Omental fat pad (tissue), 4 donors: ENCODE data around the gene MFN2. TPM values are rescaled to one million over a fixed set of nuclear protein-coding genes. Genes with fewer than 3 reads are reported as not detected.

Experiments
- ATAC-seq: fragments of 150-250 bp; one replicate; pipeline ENCODE4 v1.9.1; 2016; ENCODE audit warnings: mild to moderate bottlenecking, moderate library complexity; ENCODE audit not compliant: low FRiP score
- DNase-seq: peaks from one replicate; pipeline ENCODE4 v3.0.0-alpha.2; 2019; ENCODE audit warnings: low spot score
- CTCF ChIP-seq, 3 donors: fragments of 450-650 bp; IDR thresholded peaks; one replicate each; pipeline ENCODE4 v1.5.1; 2016 to 2017; ENCODE audit warnings: antibody characterized with exemption in 3 of 3, mild to moderate bottlenecking in 3 of 3, moderate library complexity in 2 of 3
- total RNA-seq, 4 donors: library from RNA; depleted of rRNA; stranded (reverse); fragments of >200 nt; gene quantifications; one replicate each; pipeline ENCODE4 v1.1.0, GENCODE V29; 2016

The MFN2 gene
- total RNA-seq, 4 donors from 2014 or later: 66.4 to 74.8 (median 70.0) TPM

- no peak for ATAC-seq
Measured at GRCh38 chr1:12048372-12048771, 68.1 kb downstream of the MFN2 start.

GRCh38 chr1:12049616-12050015 lies 69.4 kb downstream of the MFN2 start:
- ATAC-seq (no peak), DNase-seq (no peak)
- no peak for TF ChIP-seq CTCF (IDR thresholded peaks at IDR 0.05)

More at GRCh38 chr1:12048372-12048771, 68.1 kb downstream of the MFN2 start:
- DNase-seq: no peak
- TF ChIP-seq CTCF (IDR thresholded peaks at IDR 0.05): no peak

GRCh38 chr1:12051361-12051760 lies 71.1 kb downstream of the MFN2 start:
- DNase-seq: no peak

GRCh38 chr1:12052008-12052573 lies 71.8 kb downstream of the MFN2 start:
- DNase-seq (peak; percentile 39), ATAC-seq (peak; percentile 94)
- TF ChIP-seq CTCF (IDR thresholded peaks at IDR 0.05): no peak

More at GRCh38 chr1:12051361-12051760, 71.1 kb downstream of the MFN2 start:
- ATAC-seq: no peak
- TF ChIP-seq CTCF (IDR thresholded peaks at IDR 0.05): no peak

- ATAC-seq: no peak
- TF ChIP-seq CTCF (IDR thresholded peaks at IDR 0.05): no peak
- no peak for DNase-seq
Measured at GRCh38 chr1:12052997-12053686, 72.9 kb downstream of the MFN2 start.

- DNase-seq (no peak), ATAC-seq (no peak)
- no peak for TF ChIP-seq CTCF (IDR thresholded peaks at IDR 0.05)
Measured at GRCh38 chr1:12053752-12054548, 73.7 kb downstream of the MFN2 start.
